Astrocyte of the spinal cord (primary cell): ENCODE data around the gene SLIT3.

Experiments
- DNase-seq: peaks from one replicate; pipeline ENCODE4 v3.0.0; 2011; ENCODE audit warnings: low read depth, low spot score
- H3K4me3 ChIP-seq: 2 replicates; pipeline ENCODE4 v1.5.1; 2011; ENCODE audit warnings: low read depth, mild to moderate bottlenecking, low read length, moderate library complexity
- CTCF ChIP-seq: IDR thresholded peaks from 2 replicates; pipeline ENCODE4 v1.5.1; 2012; ENCODE audit warnings: low read depth, mild to moderate bottlenecking, low read length, inconsistent platforms
- in situ Hi-C: cut with HindIII; loops from 2 replicates; pipeline ENCODE4 v1.10.0; 2017; ENCODE audit warnings: low sequenced_read_pairs

Gene SLIT3

DNA sequence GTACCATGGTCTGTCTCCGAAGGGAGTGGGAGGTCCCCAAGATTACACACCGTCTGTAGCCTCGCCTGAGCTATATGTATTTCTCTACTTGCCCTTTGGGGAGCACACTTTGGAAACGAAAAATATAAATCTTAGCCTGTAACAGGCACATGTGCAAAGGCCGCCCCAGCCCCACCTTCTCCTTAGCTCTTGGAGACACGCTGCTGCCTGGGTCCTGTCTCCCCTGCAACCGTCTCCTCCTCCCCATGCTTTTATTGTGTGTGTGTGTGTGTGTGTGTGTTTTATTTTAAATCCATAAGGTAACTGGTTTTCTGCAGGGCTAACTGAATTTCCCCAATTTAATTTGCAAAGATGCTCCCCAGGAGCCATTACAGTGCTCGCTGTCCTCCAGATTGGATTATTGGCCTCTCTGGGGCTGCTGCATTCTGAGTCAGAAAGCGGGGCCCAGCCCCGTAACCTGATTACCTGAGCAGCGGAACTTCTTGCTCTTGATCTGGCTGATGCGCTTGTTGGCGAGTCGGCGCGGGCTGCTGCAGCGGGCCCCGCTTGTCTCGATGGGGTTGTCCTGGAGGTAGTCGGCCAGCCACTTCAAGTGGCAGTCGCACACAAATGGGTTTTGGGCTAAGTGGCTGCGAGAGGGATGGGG lies 528.5 kb downstream of the SLIT3 start:
- no peak overlapping the region for H3K4me3 ChIP-seq
- in situ Hi-C loops, result no loop called here
- DNase-seq, result no peak
- TF ChIP-seq CTCF, result no peak

- DNase-seq, result no peak
- TF ChIP-seq CTCF, result no peak
- in situ Hi-C loops, result no loop called here
- no peak overlapping the region for H3K4me3 ChIP-seq
Measured at GRCh38 chr5:168771678-168772077, 529.3 kb downstream of the SLIT3 start.

DNA sequence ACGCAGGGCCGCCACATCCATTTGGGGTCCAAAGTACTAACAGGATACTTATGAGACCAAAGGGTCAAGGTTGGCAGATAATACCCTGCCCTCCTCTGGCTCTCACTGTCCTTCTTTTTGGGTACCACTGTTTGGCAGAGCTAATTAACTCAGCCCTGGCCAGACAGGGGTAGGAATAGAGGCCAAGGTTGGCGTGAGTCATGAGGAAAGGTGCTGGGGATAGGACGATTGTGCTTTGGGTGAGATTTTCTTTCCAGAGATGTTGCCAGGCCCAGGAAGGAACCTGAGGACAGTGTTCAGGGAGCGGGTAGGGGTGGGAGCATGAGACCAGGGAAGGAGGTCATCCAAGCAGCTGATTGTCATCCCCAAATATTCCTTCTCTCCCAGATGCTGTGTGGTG lies 529.9 kb downstream of the SLIT3 start:
- TF ChIP-seq CTCF, result no peak
- DNase-seq, result no peak
- H3K4me3 ChIP-seq, result no peak overlapping the region
- in situ Hi-C loops, result no loop called here

- in situ Hi-C loops, result no loop called here
- TF ChIP-seq CTCF, result no peak
- no peak for DNase-seq
- H3K4me3 ChIP-seq, result no peak overlapping the region
Measured at GRCh38 chr5:168770036-168770498, 530.9 kb downstream of the SLIT3 start.

GRCh38 chr5:168768172-168768571 lies 532.8 kb downstream of the SLIT3 start:
- DNase-seq, result no peak
- no peak for TF ChIP-seq CTCF
- in situ Hi-C loops, result no loop called here

GRCh38 chr5:168766426-168766700 lies 534.6 kb downstream of the SLIT3 start:
- no peak for TF ChIP-seq CTCF
- DNase-seq, result no peak
- in situ Hi-C loops, result no loop called here
- no peak overlapping the region for H3K4me3 ChIP-seq

More at GRCh38 chr5:168768172-168768571, 532.8 kb downstream of the SLIT3 start:
- H3K4me3 ChIP-seq, result no peak overlapping the region
